Activated T-cell treated with anti-CD3 and anti-CD28 coated beads for 24 hours (primary cell): ENCODE results near the gene TRIML1.
"Not testable (repeated sequence)": the region's sequence is repeated elsewhere in the genome, so short reads cannot be mapped to it uniquely, and the experiment has no call there.

ENCODE experiments used
- DNase-seq: peaks from one replicate; pipeline ENCODE4 v3.0.0-alpha.2; 2020; ENCODE audit warnings: low read depth

The TRIML1 gene

GRCh38 chr4:188154668-188155405, 15.6 kb downstream of the TRIML1 start:
- DNase-seq: no peak

GRCh38 chr4:188158336-188158735, 19.1 kb downstream of the TRIML1 start:
- DNase-seq: no peak

- not testable (repeated sequence) for DNase-seq
Measured at GRCh38 chr4:188159513-188160226, 20.4 kb downstream of the TRIML1 start.

DNA sequence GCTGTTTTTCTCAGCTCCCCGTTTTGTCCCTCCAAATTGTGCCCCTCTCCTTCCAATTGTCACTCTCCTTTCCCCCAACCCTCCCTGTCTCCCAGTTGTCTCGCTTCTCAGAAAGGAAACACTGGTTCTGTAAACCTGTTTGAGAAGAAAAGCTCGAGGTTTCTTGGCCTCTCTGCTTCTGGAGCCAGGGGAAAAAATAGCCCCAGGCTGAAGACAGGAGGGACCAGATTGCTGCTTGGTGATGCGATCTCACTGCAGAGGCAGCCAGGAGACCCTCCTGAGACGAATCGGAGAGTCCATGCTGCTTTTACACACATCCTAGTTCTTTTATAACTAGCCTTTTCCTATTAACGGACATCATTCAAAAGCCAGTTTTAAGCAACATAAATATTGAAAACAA, 21.2 kb downstream of the TRIML1 start:
- no peak for DNase-seq

GRCh38 chr4:188161167-188161566, 21.9 kb downstream of the TRIML1 start:
- DNase-seq: no peak

DNA sequence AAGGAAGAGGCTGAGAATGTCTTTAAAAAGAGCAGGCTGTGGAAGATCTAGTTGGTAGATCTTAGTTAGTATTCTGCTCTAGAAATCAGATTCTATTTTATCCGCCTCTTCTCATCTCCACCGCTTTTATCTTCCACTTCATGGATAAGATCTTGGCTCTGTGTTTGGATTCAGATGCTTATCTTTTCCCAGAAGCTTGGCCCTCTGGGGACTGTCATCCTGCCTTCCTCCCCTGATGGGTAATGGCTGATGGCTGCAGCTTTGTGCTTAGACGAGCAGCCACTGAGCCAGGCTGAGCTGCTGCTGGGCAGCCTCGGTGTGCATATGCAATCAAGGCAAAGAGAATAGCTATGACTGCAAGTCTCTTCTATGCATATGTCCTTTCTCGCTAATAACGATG, 23.5 kb downstream of the TRIML1 start:
- DNase-seq: no peak

DNA sequence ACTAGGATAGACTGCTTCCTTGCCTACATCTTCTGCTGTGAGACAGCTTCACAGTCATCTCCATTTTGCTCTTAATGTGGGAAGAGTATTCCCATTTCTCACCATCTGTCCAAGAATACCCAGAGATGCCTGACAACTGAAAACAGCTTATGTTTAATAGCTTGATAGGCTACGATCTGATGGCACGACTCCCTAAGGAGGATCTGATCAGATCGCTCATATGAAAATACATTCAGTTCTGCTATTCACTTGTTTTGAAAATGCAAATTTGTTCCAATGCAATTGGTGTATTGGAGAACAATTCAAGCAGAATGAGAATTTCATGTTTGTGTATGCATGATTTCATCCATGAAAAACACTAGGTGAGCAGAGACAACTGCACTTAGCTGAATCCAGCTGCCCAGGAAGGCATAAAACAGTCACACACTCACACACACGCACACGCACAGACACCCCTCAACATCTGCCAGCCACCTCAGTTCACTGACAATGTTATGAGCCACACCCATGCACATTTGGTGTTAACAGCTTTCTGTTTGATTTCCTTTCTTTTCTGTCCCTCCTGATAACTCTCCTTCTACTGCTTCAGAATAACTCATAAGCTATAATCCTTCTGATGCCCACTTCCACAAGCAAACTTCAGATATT, 29.6 kb downstream of the TRIML1 start:
- no peak for DNase-seq

DNA sequence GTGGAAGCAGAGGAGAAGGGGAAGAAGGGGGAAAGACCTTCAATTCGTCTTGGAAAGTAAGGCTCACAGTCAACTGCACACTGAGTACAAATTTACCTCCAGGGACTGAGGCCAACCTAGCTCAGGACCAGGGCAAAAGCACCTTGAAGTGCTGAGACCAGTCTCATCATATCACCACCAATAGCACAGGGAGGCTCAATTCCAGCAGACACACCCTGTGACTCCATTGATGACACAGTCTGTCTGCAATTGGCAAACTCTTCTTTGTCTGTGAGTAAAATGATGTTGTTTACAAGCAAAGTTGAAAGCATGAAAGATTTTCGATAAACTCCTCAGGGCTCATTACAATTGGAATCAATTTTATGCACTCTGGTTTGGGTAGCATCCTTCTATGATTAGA, 32.3 kb downstream of the TRIML1 start:
- DNase-seq: no peak

- no peak for DNase-seq
Measured at GRCh38 chr4:188175288-188175687, 36.0 kb downstream of the TRIML1 start.

- no peak for DNase-seq
Measured at GRCh38 chr4:188177997-188178675, 38.9 kb downstream of the TRIML1 start.

DNA sequence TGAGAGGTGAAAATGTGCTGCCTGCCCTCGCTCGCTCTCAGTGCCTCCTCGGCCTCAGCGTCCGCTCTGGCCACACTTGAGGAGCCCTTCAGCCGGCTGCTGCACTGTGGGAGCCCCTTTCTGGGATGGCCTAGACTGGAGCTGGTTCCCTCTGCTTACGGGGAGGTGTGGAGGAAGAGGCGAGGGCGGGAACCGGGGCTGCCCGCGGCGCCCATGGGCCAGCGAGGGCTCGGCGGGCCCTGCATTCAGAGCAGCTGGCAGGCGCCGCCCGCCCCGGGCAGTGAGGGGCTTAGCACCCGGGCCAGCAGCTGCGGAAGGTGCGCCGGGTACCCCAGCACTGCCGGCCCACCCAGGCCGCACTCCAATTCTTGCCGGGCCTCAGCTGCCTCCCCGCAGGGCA, 39.6 kb downstream of the TRIML1 start:
- no peak for DNase-seq

GRCh38 chr4:188187106-188187505, 47.9 kb downstream of the TRIML1 start:
- no peak for DNase-seq

DNA sequence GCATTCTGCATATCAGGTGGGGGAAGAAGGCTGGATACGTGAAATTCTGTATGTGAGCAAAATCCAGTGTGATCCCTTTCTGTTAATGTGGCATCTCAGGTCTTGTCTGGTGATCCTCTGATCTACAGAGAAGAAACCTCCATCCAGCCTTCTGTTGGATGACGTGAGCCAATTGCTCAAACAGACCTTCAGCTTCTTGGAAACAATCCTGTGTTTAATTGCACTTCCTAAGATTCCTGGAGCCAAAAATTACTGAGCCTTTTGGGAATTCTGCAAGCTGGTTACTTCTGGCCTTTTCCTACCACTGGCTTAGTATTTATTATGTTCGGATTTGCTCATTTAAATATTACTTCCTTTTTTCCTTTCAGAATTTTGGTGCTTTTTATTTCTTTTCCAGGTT, 51.2 kb downstream of the TRIML1 start:
- DNase-seq: no peak

DNA sequence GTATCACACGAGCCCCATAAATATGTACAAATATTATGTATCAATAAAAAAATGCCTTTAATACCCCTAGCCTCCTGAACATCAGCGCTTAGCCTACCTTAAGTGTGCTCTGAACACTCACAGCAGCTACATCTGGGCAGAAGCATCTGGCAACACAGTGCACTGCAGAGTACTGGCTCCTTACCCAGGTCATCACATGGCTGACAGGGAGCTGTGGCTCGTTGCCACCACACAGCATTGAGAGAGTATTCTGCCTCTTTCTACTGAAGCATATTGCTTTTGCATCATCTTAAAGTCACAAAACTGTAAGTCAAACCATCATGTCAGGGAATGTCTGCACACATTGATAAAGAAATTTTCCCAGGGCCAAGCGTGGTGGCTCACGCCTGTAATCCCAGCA, 55.2 kb downstream of the TRIML1 start:
- no peak for DNase-seq

DNA sequence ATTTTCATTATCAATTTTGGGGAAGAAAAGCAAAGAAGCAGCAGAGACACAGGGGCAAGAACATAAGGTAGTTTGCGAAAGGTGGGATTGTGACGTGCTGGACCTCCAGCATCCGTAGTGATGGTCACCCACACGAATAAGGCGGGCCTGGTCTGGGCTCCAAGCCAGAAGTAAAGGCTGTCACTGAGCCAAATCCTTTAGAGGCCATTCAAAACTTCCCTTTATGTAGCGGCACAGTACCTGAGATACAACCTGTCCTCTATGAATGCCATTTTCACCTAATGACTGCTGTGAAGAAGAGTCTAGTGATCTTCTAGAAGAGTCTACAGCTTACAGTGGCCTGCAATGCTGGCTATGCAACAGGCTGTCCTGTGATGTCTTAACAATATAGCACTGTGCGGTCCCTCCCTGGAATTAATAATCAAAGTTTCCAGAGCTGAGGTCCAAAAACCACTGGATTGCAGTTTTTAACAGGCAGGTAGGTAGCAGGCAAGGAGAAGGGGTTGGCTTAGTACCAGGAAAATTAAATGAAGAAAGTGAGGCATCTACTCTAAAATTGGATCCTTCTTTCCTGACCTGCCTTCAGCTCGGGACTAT, 56.2 kb downstream of the TRIML1 start:
- DNase-seq: no peak

DNA sequence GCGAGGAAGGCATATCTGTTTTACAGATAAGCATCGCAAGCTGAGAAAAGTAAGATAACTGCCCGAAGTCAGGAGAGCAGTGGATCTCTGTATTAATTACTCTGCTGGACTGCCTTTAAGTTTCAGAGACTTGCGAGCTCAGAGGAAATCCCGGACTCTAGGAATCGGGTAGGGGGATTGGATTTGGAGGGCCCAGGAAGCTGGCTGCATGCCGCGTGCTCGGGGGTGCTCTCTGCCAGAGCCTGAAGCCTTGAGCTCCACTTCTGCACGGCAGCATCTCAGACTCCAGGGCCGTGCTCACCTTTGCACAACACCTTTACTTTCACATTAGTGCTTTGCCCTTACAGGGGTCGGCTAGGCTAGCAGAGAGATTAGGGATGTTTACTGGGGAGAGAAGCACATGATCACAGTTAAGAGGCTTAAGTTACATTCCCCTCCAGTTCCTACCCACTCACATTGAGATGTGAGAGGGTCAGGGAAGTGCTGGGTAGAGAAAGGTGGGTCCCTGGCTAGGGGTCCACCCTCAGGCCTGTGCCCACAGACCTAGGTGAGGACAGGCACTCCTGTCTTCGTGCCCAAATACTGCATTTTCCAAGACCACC, 57.0 kb downstream of the TRIML1 start:
- DNase-seq: no peak
